Measurements from ENCODE around the gene DCHS1. TPM values are rescaled to one million over a fixed set of nuclear protein-coding genes. Genes with fewer than 3 reads are reported as not detected.
A peak's percentile ranks its signal among the peaks of the same experiment; 100 is the strongest.

Gene DCHS1
- total and polyA plus RNA-seq, 9 of the 15 experiments (the other 6 are each of a cell fraction or from before 2014, with no cell fraction given) = 0.04 to 0.49 (median 0.14) TPM; not detected in 2

DNA sequence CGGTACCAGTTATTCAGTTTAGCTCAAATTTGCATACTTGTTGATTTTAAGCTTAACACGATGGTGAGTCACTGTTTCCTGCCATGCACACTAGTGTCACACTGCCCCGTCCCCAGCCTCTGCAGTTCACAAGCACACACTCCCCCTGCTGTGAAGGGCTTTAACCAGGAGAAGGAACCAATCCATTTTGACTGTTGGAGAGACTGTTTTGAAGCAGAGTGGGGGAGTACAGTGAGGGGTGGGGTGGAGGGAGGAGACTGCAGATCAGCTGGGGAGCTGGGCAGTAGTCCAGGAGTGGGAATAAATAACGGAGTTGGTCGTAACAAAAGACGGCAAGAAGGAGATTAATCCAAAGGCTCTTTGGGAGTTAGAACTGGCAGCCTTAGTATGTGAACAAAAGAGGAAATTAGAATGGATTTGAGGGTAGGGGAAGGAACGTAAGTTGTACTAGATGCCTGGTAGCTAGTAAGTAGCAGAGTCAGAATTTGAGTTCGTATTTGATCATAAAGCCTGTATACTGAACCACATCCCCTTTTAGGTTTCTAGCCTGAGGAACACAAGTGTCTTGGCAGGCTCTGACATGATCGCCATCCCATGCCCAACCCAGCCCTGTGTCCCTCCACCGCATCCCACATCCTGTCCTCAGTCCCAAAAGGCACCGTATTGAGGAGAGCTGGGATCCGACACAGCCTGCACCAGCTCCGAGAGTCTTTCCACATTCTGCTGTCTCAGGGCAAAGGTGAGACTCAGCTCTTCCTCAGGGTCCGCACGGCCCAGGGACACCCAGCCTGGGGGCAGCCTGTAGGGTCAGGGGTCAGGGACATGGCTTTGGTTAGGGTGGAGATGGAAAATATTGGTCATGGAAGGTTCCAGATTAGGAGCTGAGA lies 37.2 kb downstream of the DCHS1 start (continued):
- TF ChIP-seq ZFP36 (IDR thresholded peaks at IDR 0.05; ENCODE audit: low read depth, low read length, partially characterized antibody) = no peak
- TF ChIP-seq, protein P1, sequence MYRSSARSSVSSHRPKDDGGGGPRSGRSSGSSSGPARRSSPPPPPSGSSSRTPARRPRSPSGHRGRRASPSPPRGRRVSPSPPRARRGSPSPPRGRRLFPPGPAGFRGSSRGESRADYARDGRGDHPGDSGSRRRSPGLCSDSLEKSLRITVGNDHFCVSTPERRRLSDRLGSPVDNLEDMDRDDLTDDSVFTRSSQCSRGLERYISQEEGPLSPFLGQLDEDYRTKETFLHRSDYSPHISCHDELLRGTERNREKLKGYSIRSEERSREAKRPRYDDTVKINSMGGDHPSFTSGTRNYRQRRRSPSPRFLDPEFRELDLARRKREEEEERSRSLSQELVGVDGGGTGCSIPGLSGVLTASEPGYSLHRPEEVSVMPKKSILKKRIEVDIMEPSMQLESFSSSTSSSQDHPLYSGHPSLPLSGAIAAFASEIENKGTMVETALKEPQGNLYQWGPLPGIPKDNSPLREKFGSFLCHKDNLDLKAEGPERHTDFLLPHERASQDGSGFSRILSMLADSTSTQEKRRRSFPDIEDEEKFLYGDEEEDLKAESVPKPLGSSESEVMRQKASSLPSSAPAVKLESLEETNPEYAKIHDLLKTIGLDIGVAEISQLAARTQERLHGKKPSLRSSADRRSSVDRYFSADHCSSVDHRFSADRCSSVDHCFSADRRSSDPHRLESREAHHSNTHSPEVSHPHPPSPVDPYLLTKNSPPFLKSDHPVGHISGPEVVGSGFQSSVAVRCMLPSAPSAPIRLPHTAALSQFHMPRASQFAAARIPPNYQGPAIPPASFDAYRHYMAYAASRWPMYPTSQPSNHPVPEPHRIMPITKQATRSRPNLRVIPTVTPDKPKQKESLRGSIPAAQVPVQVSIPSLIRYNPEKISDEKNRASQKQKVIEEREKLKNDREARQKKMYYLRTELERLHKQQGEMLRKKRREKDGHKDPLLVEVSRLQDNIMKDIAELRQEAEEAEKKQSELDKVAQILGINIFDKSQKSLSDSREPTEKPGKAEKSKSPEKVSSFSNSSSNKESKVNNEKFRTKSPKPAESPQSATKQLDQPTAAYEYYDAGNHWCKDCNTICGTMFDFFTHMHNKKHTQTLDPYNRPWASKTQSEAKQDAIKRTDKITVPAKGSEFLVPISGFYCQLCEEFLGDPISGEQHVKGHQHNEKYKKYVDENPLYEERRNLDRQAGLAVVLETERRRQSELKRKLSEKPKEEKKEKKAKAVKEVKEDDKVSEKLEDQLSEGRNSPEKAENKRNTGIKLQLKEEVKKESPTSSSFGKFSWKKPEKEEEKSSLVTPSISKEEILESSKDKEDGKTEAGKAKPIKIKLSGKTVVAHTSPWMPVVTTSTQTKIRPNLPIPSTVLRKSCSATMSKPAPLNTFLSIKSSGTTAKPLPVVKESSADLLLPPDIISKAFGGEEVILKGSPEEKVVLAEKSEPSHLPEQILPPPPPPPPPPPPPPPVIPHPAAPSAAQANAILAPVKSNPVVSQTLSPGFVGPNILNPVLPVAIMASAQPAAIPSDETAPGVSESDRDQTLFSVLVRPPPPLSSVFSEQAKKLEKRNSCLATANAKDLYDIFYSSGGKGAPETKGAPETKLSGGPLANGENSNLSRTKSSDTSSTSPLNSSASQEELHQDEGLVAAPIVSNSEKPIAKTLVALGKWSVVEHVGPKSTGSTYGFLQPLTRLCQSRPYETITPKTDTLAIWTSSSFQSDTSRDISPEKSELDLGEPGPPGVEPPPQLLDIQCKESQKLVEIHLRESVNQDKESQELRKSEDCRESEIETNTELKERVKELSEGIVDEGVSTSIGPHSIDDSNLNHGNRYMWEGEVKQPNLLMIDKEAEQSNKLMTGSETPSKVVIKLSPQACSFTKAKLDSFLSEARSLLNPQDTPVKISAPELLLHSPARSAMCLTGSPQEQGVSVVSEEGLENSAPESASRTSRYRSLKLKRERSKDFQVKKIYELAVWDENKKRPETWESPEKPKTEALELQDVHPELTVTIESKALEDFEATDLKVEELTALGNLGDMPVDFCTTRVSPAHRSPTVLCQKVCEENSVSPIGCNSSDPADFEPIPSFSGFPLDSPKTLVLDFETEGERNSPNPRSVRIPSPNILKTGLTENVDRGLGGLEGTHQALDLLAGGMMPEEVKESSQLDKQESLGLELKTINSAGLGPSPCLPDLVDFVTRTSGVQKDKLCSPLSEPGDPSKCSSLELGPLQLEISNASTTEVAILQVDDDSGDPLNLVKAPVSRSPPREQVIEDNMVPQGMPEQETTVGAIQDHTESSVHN (IDR thresholded peaks at IDR 0.05; ENCODE audit: borderline replicate concordance in 1 of 2, low read depth in 1 of 2) = peak in 1 of 2 experiments; percentile 83; a peak in 2 of 4 replicates
- no peak for TF ChIP-seq NFYB (IDR thresholded peaks at IDR 0.05; ENCODE audit: extremely low read depth, insufficient read length)
- no peak for TF ChIP-seq XRCC5 (IDR thresholded peaks at IDR 0.05; ENCODE audit: low read depth, low read length)
- TF ChIP-seq HNRNPK (IDR thresholded peaks at IDR 0.05; ENCODE audit: low read depth, low read length, poor library complexity, severe bottlenecking) = no peak
- TF ChIP-seq, protein P2, sequence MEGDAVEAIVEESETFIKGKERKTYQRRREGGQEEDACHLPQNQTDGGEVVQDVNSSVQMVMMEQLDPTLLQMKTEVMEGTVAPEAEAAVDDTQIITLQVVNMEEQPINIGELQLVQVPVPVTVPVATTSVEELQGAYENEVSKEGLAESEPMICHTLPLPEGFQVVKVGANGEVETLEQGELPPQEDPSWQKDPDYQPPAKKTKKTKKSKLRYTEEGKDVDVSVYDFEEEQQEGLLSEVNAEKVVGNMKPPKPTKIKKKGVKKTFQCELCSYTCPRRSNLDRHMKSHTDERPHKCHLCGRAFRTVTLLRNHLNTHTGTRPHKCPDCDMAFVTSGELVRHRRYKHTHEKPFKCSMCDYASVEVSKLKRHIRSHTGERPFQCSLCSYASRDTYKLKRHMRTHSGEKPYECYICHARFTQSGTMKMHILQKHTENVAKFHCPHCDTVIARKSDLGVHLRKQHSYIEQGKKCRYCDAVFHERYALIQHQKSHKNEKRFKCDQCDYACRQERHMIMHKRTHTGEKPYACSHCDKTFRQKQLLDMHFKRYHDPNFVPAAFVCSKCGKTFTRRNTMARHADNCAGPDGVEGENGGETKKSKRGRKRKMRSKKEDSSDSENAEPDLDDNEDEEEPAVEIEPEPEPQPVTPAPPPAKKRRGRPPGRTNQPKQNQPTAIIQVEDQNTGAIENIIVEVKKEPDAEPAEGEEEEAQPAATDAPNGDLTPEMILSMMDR (IDR thresholded peaks at IDR 0.05 in 2 of 3, conservative IDR thresholded peaks at IDR 0.05 in 1 of 3; ENCODE audit: insufficient read depth in 2 of 3, low read depth in 1 of 3, low read length in 3 of 3) = peak; percentile 30 to 44 (median 33); a peak in 3 of 6 replicates
- no peak for TF ChIP-seq PHB (CRISPR knock-in tag; IDR thresholded peaks at IDR 0.05)
- TF ChIP-seq MYC (IDR thresholded peaks at IDR 0.05; ENCODE audit: low read depth, low read length) = peak; percentile 49; the same call in 1 of the 2 replicates
- no peak for TF ChIP-seq MYC (CRISPR knock-in tag; IDR thresholded peaks at IDR 0.05; ENCODE audit: borderline replicate concordance, low read depth)
- 0 out of 2 replicates have a peak, but pooled peaks have one; percentile 1 for TF ChIP-seq NR2C1 (IDR thresholded peaks at IDR 0.05)
- peak; percentile 68 for TF ChIP-seq NR2C1 (tag; IDR thresholded peaks at IDR 0.05)
- peak in 1 of 2 experiments; percentile 69; a peak in 2 of 4 replicates for TF ChIP-seq HDAC1 (IDR thresholded peaks at IDR 0.05)
- TF ChIP-seq, protein P3, sequence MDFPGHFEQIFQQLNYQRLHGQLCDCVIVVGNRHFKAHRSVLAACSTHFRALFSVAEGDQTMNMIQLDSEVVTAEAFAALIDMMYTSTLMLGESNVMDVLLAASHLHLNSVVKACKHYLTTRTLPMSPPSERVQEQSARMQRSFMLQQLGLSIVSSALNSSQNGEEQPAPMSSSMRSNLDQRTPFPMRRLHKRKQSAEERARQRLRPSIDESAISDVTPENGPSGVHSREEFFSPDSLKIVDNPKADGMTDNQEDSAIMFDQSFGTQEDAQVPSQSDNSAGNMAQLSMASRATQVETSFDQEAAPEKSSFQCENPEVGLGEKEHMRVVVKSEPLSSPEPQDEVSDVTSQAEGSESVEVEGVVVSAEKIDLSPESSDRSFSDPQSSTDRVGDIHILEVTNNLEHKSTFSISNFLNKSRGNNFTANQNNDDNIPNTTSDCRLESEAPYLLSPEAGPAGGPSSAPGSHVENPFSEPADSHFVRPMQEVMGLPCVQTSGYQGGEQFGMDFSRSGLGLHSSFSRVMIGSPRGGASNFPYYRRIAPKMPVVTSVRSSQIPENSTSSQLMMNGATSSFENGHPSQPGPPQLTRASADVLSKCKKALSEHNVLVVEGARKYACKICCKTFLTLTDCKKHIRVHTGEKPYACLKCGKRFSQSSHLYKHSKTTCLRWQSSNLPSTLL (IDR thresholded peaks at IDR 0.05) = no peak

All from K562 (cell line).